Measurements from ENCODE around the gene P3H1. TPM values are rescaled to one million over a fixed set of nuclear protein-coding genes. Genes with fewer than 3 reads are reported as not detected.

Gene P3H1
- total RNA-seq, 1 donor from 2014 or later, result 51.7 TPM

- no peak for TF ChIP-seq CTCF (IDR thresholded peaks at IDR 0.05; ENCODE audit: insufficient read depth, low read length, poor library complexity, severe bottlenecking)
- Histone ChIP-seq H3K4me3 (ENCODE audit: low read depth, low read length) (no peak overlapping the region), H3K27me3 (ENCODE audit: control insufficient read depth, insufficient read depth, low read length) (no peaks in the 10 kb centered on the region), H3K36me3 (ENCODE audit: control insufficient read depth, insufficient read depth, low read length) (peaks cover 2% of the 10 kb centered on the region)
- no peak for DNase-seq (ENCODE audit: low read depth)
Observed at GRCh38 chr1:42759114-42759513, 7.7 kb downstream of the P3H1 start.

- Histone ChIP-seq H3K27me3 (ENCODE audit: control insufficient read depth, insufficient read depth, low read length) (no peaks in the 10 kb centered on the region), H3K4me3 (ENCODE audit: low read depth, low read length) (no peak overlapping the region), H3K36me3 (ENCODE audit: control insufficient read depth, insufficient read depth, low read length) (peaks cover 2% of the 10 kb centered on the region)
- no peak for TF ChIP-seq CTCF (IDR thresholded peaks at IDR 0.05; ENCODE audit: insufficient read depth, low read length, poor library complexity, severe bottlenecking)
- DNase-seq (ENCODE audit: low read depth), result no peak
Observed at GRCh38 chr1:42758641-42759040, 8.2 kb downstream of the P3H1 start.

GRCh38 chr1:42757892-42758275, 8.9 kb downstream of the P3H1 start:
- peaks cover 2% of the 10 kb centered on the region for H3K36me3 ChIP-seq (ENCODE audit: control insufficient read depth, insufficient read depth, low read length)
- DNase-seq (ENCODE audit: low read depth), result no peak
- no peak for TF ChIP-seq CTCF (IDR thresholded peaks at IDR 0.05; ENCODE audit: insufficient read depth, low read length, poor library complexity, severe bottlenecking)
- no peaks in the 10 kb centered on the region for H3K27me3 ChIP-seq (ENCODE audit: control insufficient read depth, insufficient read depth, low read length)
- no peak overlapping the region for H3K4me3 ChIP-seq (ENCODE audit: low read depth, low read length)

- Histone ChIP-seq H3K36me3 (ENCODE audit: control insufficient read depth, insufficient read depth, low read length) (peaks cover 5% of the 10 kb centered on the region), H3K27me3 (ENCODE audit: control insufficient read depth, insufficient read depth, low read length) (no peaks in the 10 kb centered on the region), H3K4me3 (ENCODE audit: low read depth, low read length) (no peak overlapping the region)
- peak; percentile 73 for TF ChIP-seq CTCF (IDR thresholded peaks at IDR 0.05; ENCODE audit: insufficient read depth, low read length, poor library complexity, severe bottlenecking)
- DNase-seq (ENCODE audit: low read depth), result peak; percentile 39
Observed at GRCh38 chr1:42756956-42757891, 9.6 kb downstream of the P3H1 start.

GRCh38 chr1:42753070-42753469, 13.8 kb downstream of the P3H1 start:
- H3K27me3 ChIP-seq (ENCODE audit: control insufficient read depth, insufficient read depth, low read length), result no peaks in the 10 kb centered on the region
- no peak for TF ChIP-seq CTCF (IDR thresholded peaks at IDR 0.05; ENCODE audit: insufficient read depth, low read length, poor library complexity, severe bottlenecking)
- no peak overlapping the region for H3K4me3 ChIP-seq (ENCODE audit: low read depth, low read length)
- H3K36me3 ChIP-seq (ENCODE audit: control insufficient read depth, insufficient read depth, low read length), result peaks cover 8% of the 10 kb centered on the region
- no peak for DNase-seq (ENCODE audit: low read depth)
